HEK293T (cell line): Measurements from ENCODE around the gene TMEM219.
"Not testable (repeated sequence)": the region's sequence is repeated elsewhere in the genome, so short reads cannot be mapped to it uniquely, and the experiment has no call there.

ENCODE experiments used
- CTCF ChIA-PET: fragments of 350-600 bp; formaldehyde crosslinking; extraction: SDS; loops from one replicate; lab custom pipeline; 2021; ENCODE audit warnings: antibody characterized with exemption, inconsistent platforms; lab: Yijun Ruan, JAX
- POLR2A ChIA-PET: fragments of 350-600 bp; formaldehyde crosslinking; extraction: SDS; loops from one replicate; lab custom pipeline; 2020; ENCODE audit warnings: antibody characterized with exemption, inconsistent platforms; lab: Yijun Ruan, JAX
- DNase-seq: peaks from one replicate; pipeline ENCODE4 v3.0.0; 2012; ENCODE audit warnings: mixed read lengths; ENCODE audit errors: extremely low spot score
- ARNT ChIP-seq: fragments of 450-650 bp; IDR thresholded peaks from 2 replicates; pipeline ENCODE4 v1.6.1; 2017; ENCODE audit warnings: mild to moderate bottlenecking
- BHLHE40 ChIP-seq: fragments of 450-650 bp; IDR thresholded peaks from 2 replicates; pipeline ENCODE4 v1.6.1; 2016; ENCODE audit warnings: mild to moderate bottlenecking, moderate library complexity, borderline replicate concordance
- CTBP1 ChIP-seq: fragments of 450-650 bp; IDR thresholded peaks from 2 replicates; pipeline ENCODE4 v1.6.1; 2016; ENCODE audit warnings: borderline replicate concordance
- ELF4 ChIP-seq: fragments of 450-650 bp; IDR thresholded peaks from 2 replicates; pipeline ENCODE4 v1.6.1; 2017; ENCODE audit warnings: antibody characterized with exemption
- FOXA1 ChIP-seq: fragments of 450-650 bp; IDR thresholded peaks from 2 replicates; pipeline ENCODE4 v1.6.1; 2016; ENCODE audit warnings: mild to moderate bottlenecking
- FOXK2 ChIP-seq: fragments of 450-650 bp; IDR thresholded peaks from 2 replicates; pipeline ENCODE4 v1.6.1; 2016; ENCODE audit warnings: mild to moderate bottlenecking
- FOXM1 ChIP-seq: fragments of 450-650 bp; IDR thresholded peaks from 2 replicates; pipeline ENCODE4 v1.6.1; 2017; ENCODE audit warnings: mild to moderate bottlenecking, borderline replicate concordance
- HDGF ChIP-seq: fragments of 450-650 bp; IDR thresholded peaks from 2 replicates; pipeline ENCODE4 v1.6.1; 2017; ENCODE audit warnings: antibody characterized with exemption, borderline replicate concordance
- L3MBTL2 ChIP-seq: fragments of 450-650 bp; conservative IDR thresholded peaks from 2 replicates; pipeline ENCODE4 v1.6.1; 2016; ENCODE audit warnings: mild to moderate bottlenecking
- LEF1 ChIP-seq: fragments of 450-650 bp; IDR thresholded peaks from 2 replicates; pipeline ENCODE4 v1.6.1; 2017; ENCODE audit warnings: mild to moderate bottlenecking, borderline replicate concordance
- NFRKB ChIP-seq: fragments of 450-650 bp; IDR thresholded peaks from 2 replicates; pipeline ENCODE4 v1.6.1; 2016; ENCODE audit warnings: mild to moderate bottlenecking, moderate library complexity
- PKNOX1 ChIP-seq: fragments of 450-650 bp; IDR thresholded peaks from 2 replicates; pipeline ENCODE4 v1.6.1; 2016
- SP1 ChIP-seq: fragments of 450-650 bp; IDR thresholded peaks from 2 replicates; pipeline ENCODE4 v1.6.1; 2017
- SUZ12 ChIP-seq: fragments of 450-650 bp; IDR thresholded peaks from 2 replicates; pipeline ENCODE4 v1.6.1; 2016; ENCODE audit warnings: mild to moderate bottlenecking
- TARDBP ChIP-seq: fragments of 450-650 bp; IDR thresholded peaks from 2 replicates; pipeline ENCODE4 v1.6.1; 2016
- ZNF384 ChIP-seq: fragments of 450-650 bp; IDR thresholded peaks from 2 replicates; pipeline ENCODE4 v1.6.1; 2016

Gene TMEM219

GRCh38 chr16:29951625-29952365 is 10.1 kb upstream of the TMEM219 start:
- TF ChIP-seq L3MBTL2 (no peak), LEF1 (no peak), CTBP1 (no peak), NFRKB (no peak), ZNF384 (no peak), BHLHE40 (no peak), SUZ12 (no peak), SP1 (no peak), ELF4 (no peak), PKNOX1 (no peak)
- POLR2A ChIA-PET = interaction anchor here (2.2 to 7.5 kb wide), 2 partner anchors 9 to 25 kb away, joined by 8 to 54 read pairs; partner anchors contain the start of genes KCTD13 and TMEM219
- DNase-seq = no peak
- CTCF ChIA-PET = no interaction called here

- POLR2A ChIA-PET = interaction anchor here (1.4 to 4.4 kb wide), 3 partner anchors 8 to 32 kb away, joined by 7 to 54 read pairs (median 9); partner anchors contain the start of gene KCTD13
- no peak for DNase-seq
- no peak for TF ChIP-seq CTBP1
- TF ChIP-seq TARDBP = no peak
- TF ChIP-seq L3MBTL2 = no peak
- no peak for TF ChIP-seq FOXK2
- TF ChIP-seq HDGF = no peak
- TF ChIP-seq ELF4 = no peak
- TF ChIP-seq SUZ12 = no peak
- no peak for TF ChIP-seq BHLHE40
- TF ChIP-seq ZNF384 = no peak
- TF ChIP-seq LEF1 = no peak
- TF ChIP-seq SP1 = no peak
- TF ChIP-seq FOXM1 = no peak
- no peak for TF ChIP-seq ARNT
- no peak for TF ChIP-seq FOXA1
- TF ChIP-seq NFRKB = no peak
- CTCF ChIA-PET = no interaction called here
Measured at GRCh38 chr16:29958756-29959155, 3.1 kb upstream of the TMEM219 start.

- no peak for TF ChIP-seq ELF4
- TF ChIP-seq ZNF384 = no peak
- no peak for TF ChIP-seq FOXM1
- ChIA-PET POLR2A (interaction anchor here (1.4 to 4.4 kb wide), 2 partner anchors 9 to 16 kb away, joined by 7 to 54 read pairs; no protein-coding TSS in a partner anchor), CTCF (no interaction called here)
- DNase-seq = no peak
Measured at GRCh38 chr16:29959293-29959692, 2.6 kb upstream of the TMEM219 start.

GRCh38 chr16:29959821-29960220 is 2.1 kb upstream of the TMEM219 start:
- CTCF ChIA-PET, DNase-seq: not testable (repeated sequence)
- POLR2A ChIA-PET = interaction anchor here (0.9 to 4.4 kb wide), 3 partner anchors 9 to 35 kb away, joined by 3 to 54 read pairs (median 7); partner anchors contain the start of gene HIRIP3

GRCh38 chr16:29961127-29961478 is 776 bp upstream of the TMEM219 start:
- TF ChIP-seq ARNT = no peak
- no peak for TF ChIP-seq TARDBP
- TF ChIP-seq SUZ12 = no peak
- TF ChIP-seq ZNF384 = no peak
- no peak for TF ChIP-seq FOXK2
- no peak for TF ChIP-seq ELF4
- no peak for TF ChIP-seq FOXA1
- no peak for TF ChIP-seq LEF1
- TF ChIP-seq BHLHE40 = no peak
- TF ChIP-seq SP1 = no peak
- no peak for TF ChIP-seq PKNOX1
- no peak for TF ChIP-seq CTBP1
- no peak for TF ChIP-seq HDGF
- TF ChIP-seq L3MBTL2 = no peak
- TF ChIP-seq FOXM1 = no peak
- no peak for TF ChIP-seq NFRKB
- CTCF ChIA-PET = interaction anchor here (0.8 to 2.3 kb wide), 5 partner anchors 11 to 97 kb away, joined by 3 to 14 read pairs (median 4); partner anchors contain the start of gene TAOK2
- POLR2A ChIA-PET = interaction anchor here (1.0 to 4.4 kb wide), 17 partner anchors 11 to 154 kb away, joined by 3 to 102 read pairs (median 6); partner anchors contain the start of genes ASPHD1, HIRIP3, KCTD13 and PAGR1
- DNase-seq = no peak

- ChIA-PET POLR2A (interaction anchor here (0.6 to 4.4 kb wide), 25 partner anchors 12 to 155 kb away, joined by 3 to 102 read pairs (median 5); partner anchors contain the start of genes ALDOA, ASPHD1, C16orf92 and DOC2A), CTCF (interaction anchor here (0.6 to 2.3 kb wide), 7 partner anchors 10 to 569 kb away, joined by 3 to 14 read pairs (median 3); partner anchors contain the start of genes KCTD13, SEZ6L2 and TAOK2)
- TF ChIP-seq HDGF = no peak
- no peak for TF ChIP-seq ZNF384
- no peak for TF ChIP-seq CTBP1
- TF ChIP-seq ARNT = no peak
- TF ChIP-seq NFRKB = no peak
- no peak for TF ChIP-seq SP1
- TF ChIP-seq ELF4 = no peak
- no peak for TF ChIP-seq LEF1
- TF ChIP-seq L3MBTL2 = no peak
- no peak for TF ChIP-seq FOXA1
- DNase-seq = no peak
Measured at GRCh38 chr16:29962344-29962994, 590 bp downstream of the TMEM219 start.
